H4 (cell line): Measurements from ENCODE around the gene CTNNBL1. TPM values are rescaled to one million over a fixed set of nuclear protein-coding genes. Genes with fewer than 3 reads are reported as not detected.
A peak's percentile ranks its signal among the peaks of the same experiment; 100 is the strongest.
"Not testable (repeated sequence)": the region's sequence is repeated elsewhere in the genome, so short reads cannot be mapped to it uniquely, and the experiment has no call there.

ENCODE experiments used
- DNase-seq: peaks from one replicate; pipeline ENCODE4 v3.0.0-alpha.2; 2015; ENCODE audit warnings: low spot score
- total RNA-seq: library from RNA; depleted of rRNA; stranded (reverse); fragments of >200 nt; shearing (Covaris generic); gene quantifications from 2 replicates; pipeline ENCODE4 v1.2.3, GENCODE V29; 2014

The CTNNBL1 gene
- total RNA-seq, 1 experiment from 2014 or later, result 39.8 TPM

DNA sequence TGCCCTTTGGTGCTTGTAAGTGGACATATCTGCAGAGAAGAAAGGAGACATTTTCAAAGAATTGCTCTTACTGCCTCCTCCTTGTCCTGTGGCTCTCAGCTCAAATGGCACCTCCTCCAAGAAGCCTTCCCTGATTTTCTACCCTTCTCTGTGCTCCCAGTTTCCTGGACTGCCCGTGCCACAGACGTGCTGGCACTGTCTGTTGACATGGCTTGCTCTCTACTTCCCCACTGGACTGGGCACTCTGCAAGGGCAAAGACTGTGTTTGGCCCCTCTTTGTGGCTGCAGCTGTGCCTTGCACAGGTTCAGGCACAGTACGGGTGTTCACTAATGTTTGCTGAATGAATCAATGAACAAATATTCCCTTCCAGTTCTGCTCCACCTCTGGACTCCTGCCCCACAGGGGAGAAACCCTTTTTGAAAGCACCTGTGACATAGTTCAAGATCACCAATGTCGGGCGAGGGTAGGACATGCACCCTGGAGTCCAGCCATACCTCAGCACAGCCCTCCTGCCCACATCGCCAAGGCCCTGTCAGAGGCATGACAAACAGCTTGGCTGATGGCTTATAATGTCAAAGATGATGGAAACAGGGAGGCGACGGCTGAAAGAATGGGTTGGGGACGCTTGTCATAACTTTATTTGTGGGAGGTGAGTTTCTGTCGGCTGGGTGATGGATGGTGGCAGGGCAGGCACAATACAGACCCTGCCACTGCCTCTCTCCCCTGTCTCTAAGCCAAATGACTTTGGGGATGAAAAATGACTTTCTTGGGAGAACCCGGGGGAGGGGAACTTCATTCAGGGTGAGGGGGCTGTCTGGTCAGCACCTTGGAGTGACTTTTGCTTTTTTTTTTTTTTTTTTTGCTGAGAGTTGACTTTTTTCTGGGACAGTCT is 15.6 kb upstream of the CTNNBL1 start:
- DNase-seq, result no peak

DNA sequence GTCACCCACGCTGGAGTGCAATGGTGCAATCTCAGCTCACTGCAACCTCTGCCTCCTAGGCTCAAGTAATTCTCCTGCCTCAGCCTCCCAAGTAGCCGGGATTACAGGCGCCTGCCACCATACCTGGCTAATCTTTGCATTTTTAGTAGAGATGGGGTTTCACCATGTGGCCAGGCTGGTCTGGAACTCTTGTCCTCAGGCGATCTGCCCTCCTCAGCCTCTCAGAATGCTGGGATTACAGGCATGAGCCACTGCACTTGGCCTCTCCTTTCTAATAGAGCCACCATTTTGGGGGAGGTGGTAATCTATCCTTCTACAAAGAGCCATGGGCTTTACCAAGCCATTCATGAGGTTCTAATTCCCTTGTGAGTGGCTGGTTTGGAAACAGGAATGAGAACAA is 14.1 kb upstream of the CTNNBL1 start:
- DNase-seq, result not testable (repeated sequence)

DNA sequence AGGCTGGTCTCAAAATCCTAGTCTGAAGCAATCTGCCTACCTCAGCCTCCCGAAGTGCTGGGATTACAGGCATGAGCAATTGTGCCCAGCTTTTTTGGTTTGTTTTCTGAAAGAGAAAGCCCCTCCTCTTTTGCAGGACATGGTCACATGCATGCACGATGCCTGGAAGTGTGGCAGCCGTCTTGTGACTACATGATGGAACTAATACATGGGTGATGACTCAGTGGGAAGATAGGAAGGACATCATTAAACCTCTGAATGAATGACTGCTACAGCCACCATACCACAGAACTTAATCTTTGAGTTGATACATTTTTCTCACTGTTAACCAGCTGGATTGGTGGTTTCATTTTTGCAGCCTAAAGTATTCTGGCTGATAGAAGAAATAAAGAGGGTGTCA is 13.4 kb upstream of the CTNNBL1 start:
- peak; percentile 45 for DNase-seq

- no peak for DNase-seq
These were observed 12.3 kb upstream of the CTNNBL1 start for GRCh38 chr20:37681384-37682112.

DNA sequence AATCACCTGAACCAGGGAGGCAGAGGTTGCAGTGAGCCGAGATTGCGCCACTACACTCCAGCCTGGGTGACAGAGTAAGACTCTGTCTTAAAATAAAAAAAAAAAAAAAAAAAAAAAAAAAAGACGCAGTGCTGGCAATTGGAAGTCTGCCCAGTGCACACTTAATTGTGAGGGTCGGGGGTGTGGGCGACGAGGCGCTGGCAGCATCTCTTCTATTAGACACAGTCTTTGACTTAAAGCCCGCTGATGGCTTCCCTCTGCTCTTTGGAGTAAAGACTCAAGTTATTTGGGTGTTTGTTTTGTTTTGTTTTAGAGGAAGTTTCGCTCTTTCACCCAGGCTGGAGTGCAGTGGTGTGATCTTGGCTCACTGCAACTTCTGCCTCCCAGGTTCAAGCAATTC is 10.7 kb upstream of the CTNNBL1 start:
- DNase-seq, result not testable (repeated sequence)

- no peak for DNase-seq
These were observed 6.9 kb upstream of the CTNNBL1 start for GRCh38 chr20:37686762-37687477.

- no peak for DNase-seq
These were observed 6.4 kb upstream of the CTNNBL1 start for GRCh38 chr20:37687478-37687805.

- DNase-seq, result no peak
These were observed 5.7 kb upstream of the CTNNBL1 start for GRCh38 chr20:37688093-37688492.

GRCh38 chr20:37690626-37691369 is 3.0 kb upstream of the CTNNBL1 start:
- no peak for DNase-seq

DNA sequence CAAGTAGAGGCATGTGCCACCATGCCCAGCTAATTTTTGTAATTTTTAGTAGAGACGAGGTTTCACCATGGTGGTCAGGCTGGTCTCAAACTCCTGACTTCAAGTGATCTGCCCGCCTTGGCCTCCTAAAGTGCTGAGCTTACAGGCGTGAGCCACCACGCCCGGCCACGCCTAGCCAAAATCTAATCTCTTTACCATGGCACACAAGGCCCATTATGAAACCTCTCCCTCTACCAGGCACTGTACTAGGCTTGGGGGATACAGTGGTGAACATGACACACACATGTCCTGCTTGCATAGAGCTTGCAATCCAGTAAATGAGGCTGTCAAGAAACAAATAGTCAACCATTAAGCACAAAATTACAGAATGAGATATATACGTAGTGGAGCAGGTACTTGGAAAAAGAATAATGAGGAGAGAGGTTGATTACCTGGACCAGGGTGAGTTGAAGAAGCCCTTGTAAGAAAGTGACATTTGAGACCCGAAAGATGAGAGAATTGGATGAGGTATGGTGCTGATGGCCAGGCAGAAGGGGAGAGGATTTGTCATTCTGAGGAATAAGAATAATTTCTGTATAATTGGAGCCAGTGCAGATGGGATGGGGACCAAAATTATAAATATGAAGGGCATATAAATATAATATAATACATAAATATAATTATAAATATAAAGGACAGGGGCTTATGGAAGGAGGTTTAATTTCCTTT is 1.2 kb upstream of the CTNNBL1 start:
- DNase-seq, result no peak

DNA sequence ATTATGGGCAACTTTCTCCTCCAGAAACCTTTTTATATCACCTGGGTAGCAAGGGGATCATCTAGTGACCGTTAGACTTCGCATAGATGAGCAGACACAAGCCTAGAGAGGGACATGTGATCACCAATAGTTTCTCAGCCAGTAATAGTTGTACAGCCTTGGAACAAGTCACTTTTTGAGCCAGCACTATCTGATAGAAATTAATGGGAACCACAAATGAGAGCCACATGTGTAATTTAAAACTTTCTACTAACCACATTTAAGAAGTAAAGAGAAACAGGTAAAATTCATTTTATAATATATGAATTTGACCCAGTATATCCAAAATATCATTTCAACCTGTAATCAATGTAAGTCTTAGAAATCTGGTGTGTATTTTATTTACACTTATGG is 592 bp upstream of the CTNNBL1 start:
- no peak for DNase-seq

- no peak for DNase-seq
These were observed 2.0 kb downstream of the CTNNBL1 start for GRCh38 chr20:37695684-37696342.

DNA sequence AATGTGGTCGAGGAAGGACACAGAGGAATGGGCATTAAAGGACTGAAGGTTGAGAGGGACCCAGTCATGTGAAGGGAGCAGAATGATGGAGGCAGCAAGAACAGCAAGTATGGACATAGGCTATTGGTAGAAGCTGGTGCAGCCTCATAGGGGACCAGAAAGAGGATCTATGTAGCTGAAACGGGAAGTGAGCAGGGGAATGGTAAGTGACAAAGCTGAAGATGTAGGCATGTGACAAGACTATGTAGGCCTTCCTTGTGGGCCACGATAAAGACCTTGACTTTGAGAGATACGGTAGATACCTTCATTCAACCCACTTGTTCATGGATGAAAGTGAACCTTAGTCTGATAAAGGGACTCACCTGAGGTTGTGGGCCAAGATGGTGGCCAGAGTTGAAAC is 3.5 kb downstream of the CTNNBL1 start:
- no peak for DNase-seq

- DNase-seq, result no peak
These were observed 5.4 kb downstream of the CTNNBL1 start for GRCh38 chr20:37699202-37699601.

- DNase-seq, result no peak
These were observed 6.5 kb downstream of the CTNNBL1 start for GRCh38 chr20:37700301-37700700.

- DNase-seq, result peak; percentile 22
These were observed 7.8 kb downstream of the CTNNBL1 start for GRCh38 chr20:37701676-37702075.

DNA sequence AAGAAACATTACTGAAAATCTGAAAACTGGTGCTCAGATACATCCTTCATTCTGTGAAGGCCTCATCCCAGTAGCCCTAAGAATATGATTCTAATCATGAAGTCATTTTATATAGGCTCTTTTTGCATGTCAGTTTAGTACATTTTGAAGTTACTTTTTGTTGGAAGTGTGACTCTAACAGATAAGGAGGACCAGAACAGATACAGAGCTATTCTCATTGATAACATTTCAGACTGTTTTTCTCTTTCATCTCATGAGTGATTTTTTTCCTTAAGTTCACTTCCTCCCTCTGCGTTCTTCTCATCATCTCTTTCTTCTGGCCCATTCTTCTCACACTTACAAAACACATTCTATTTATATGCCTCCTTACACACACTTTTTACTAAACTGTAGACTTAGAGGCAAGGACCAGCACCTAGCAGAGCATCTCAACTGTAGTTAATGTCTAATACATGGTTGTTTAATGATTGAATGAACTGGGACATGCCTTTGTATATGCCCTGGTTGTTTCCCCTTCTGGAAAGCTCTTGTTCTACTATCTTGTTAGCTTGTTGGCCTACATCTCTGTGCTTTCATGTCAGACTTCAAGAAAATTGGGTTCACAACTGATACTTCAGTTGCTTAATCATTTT is 8.7 kb downstream of the CTNNBL1 start:
- no peak for DNase-seq

DNA sequence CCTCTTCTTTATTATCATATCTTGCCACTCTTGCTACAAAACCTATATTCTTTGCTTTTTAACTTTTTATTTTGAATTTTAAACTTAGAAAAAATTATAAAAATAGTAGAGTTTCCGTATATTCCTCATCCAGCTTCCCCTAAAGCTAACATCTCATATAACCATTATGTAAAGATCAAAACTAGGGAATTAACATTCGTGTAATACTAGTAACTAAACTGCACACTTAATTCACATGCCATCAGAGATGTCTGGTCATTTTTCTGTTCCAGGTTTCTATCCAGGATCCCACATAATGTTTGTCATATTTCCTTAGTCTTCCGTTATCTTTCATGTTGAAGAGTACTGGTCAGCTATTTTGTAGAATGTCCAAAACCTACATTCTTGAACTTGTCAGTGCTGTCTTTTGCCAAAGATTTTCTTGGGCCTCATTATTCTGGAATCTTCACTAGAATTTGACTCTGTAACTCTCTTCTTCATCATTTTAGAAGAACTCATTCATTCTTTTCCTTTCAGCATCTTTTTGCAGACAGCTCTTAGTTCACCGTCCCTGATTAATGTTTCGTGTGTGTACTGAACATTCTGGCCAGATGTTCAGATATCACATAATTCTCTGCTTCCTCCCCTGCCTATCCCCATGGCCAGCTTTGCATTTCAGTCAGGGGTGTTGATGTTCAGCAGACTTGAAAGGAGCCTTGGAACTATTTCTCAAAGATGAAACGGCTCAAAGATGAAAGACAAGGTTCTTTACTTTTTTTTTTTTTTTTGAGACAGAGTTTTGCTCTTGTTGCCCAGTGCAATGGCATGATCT is 9.4 kb downstream of the CTNNBL1 start:
- no peak for DNase-seq

GRCh38 chr20:37704955-37705354 is 11.1 kb downstream of the CTNNBL1 start:
- DNase-seq, result no peak
